HFF-Myc (cell line): ENCODE data around the gene WDPCP.

ENCODE experiments used
- DNase-seq: peaks from one replicate; pipeline ENCODE4 v3.0.0-alpha.2; 2011; ENCODE audit warnings: low read depth; ENCODE audit errors: extremely low read depth
- H3K4me3 ChIP-seq: replicated peaks from 2 replicates; pipeline ENCODE4 v1.5.1; 2011; ENCODE audit warnings: low read depth, mild to moderate bottlenecking, control low read depth, low read length
- TF ChIP-seq, protein P1 (sequence below): IDR thresholded peaks from 2 replicates; pipeline ENCODE4 v1.5.1; 2012; ENCODE audit warnings: mild to moderate bottlenecking, low read depth, low read length, control low read depth; ENCODE audit errors: missing control alignments

WDPCP gene

GRCh38 chr2:63101954-63102353 lies 486.3 kb downstream of the WDPCP start:
- H3K4me3 ChIP-seq: no peak overlapping the region
- no peak for DNase-seq
- TF ChIP-seq, protein P1, sequence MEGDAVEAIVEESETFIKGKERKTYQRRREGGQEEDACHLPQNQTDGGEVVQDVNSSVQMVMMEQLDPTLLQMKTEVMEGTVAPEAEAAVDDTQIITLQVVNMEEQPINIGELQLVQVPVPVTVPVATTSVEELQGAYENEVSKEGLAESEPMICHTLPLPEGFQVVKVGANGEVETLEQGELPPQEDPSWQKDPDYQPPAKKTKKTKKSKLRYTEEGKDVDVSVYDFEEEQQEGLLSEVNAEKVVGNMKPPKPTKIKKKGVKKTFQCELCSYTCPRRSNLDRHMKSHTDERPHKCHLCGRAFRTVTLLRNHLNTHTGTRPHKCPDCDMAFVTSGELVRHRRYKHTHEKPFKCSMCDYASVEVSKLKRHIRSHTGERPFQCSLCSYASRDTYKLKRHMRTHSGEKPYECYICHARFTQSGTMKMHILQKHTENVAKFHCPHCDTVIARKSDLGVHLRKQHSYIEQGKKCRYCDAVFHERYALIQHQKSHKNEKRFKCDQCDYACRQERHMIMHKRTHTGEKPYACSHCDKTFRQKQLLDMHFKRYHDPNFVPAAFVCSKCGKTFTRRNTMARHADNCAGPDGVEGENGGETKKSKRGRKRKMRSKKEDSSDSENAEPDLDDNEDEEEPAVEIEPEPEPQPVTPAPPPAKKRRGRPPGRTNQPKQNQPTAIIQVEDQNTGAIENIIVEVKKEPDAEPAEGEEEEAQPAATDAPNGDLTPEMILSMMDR: no peak

DNA sequence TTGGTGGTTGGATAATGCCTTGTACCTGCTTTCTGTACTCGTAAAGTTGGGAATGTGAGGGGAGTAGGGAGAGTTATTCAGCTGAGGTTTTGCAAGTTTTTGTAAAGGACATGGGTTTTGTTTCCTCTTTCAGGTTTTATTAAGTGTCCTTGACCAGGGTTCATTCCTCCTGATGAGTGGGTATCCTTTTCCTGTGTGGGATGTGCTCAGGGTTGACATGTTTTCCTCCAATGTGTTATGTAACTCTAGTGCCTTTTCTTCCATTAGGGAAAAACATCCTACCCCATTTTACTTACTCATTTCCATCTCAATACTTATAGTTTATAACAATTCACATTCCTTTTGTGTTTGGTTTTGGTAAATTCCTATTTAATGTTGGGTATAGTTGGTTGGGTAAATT lies 489.2 kb downstream of the WDPCP start:
- TF ChIP-seq, protein P1: no peak
- H3K4me3 ChIP-seq: no peak overlapping the region
- no peak for DNase-seq

GRCh38 chr2:63096491-63096890 lies 491.8 kb downstream of the WDPCP start:
- DNase-seq: no peak
- no peak overlapping the region for H3K4me3 ChIP-seq
- TF ChIP-seq, protein P1: no peak

GRCh38 chr2:63093502-63093901 lies 494.8 kb downstream of the WDPCP start:
- H3K4me3 ChIP-seq: no peak overlapping the region
- TF ChIP-seq, protein P1: no peak
- no peak for DNase-seq

- no peak for DNase-seq
- TF ChIP-seq, protein P1: no peak
- no peak overlapping the region for H3K4me3 ChIP-seq
Observed at GRCh38 chr2:63092857-63093256, 495.4 kb downstream of the WDPCP start.

DNA sequence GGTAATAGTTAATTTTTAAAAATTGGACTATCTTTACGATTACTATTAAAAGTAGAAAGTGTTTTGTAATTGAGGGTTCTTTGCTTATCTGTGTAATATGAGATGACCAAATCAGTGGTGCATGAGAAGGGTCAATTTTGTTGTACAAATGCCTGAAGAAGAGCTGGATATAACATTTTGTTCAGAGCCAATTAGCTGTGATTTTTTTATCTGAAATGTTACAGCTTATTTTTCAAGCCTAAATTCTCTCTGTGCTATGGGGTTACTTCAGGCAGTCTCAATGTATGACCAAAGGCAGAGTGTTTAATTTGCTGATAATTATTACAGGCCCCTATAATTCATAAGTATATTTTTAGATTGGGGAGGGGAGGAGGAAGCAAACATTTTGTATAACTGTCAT lies 495.9 kb downstream of the WDPCP start:
- DNase-seq: no peak
- no peak overlapping the region for H3K4me3 ChIP-seq
- TF ChIP-seq, protein P1: no peak

- H3K4me3 ChIP-seq: no peak overlapping the region
- DNase-seq: no peak
- TF ChIP-seq, protein P1: no peak
Observed at GRCh38 chr2:63086687-63087086, 501.6 kb downstream of the WDPCP start.
